ENCODE measurements around the gene KLF11. TPM values are rescaled to one million over a fixed set of nuclear protein-coding genes. Genes with fewer than 3 reads are reported as not detected.
A peak's percentile ranks its signal among the peaks of the same experiment; 100 is the strongest.

KLF11 gene
- total and polyA plus RNA-seq, 9 of the 15 experiments (the other 6 are each of a cell fraction or from before 2014, with no cell fraction given) = 2.1 to 13.4 (median 6.5) TPM

- TF ChIP-seq SFPQ (IDR thresholded peaks at IDR 0.05; ENCODE audit: low read depth, low read length) = no peak
- peak; percentile 65 for TF ChIP-seq KLF1 (tag; IDR thresholded peaks at IDR 0.05)
- no peak for TF ChIP-seq HOMEZ (CRISPR knock-in tag; IDR thresholded peaks at IDR 0.05)
- no peak for TF ChIP-seq ZC3H11A (IDR thresholded peaks at IDR 0.05; ENCODE audit: low read depth, low read length)
- TF ChIP-seq CSDE1 (IDR thresholded peaks at IDR 0.05) = no peak
- 0 out of 2 replicates have a peak, but pooled peaks have one; percentile 58 for TF ChIP-seq GATAD2A (IDR thresholded peaks at IDR 0.05)
- 0 out of 2 replicates have a peak, but pooled peaks have one; percentile 20 for TF ChIP-seq PHF21A (IDR thresholded peaks at IDR 0.05; ENCODE audit: borderline replicate concordance, low read depth)
- TF ChIP-seq RCOR1 (IDR thresholded peaks at IDR 0.05; ENCODE audit: borderline replicate concordance in 1 of 2, low read depth in 2 of 2, low read length in 2 of 2) = peak in 1 of 2 experiments; percentile 54; a peak in 2 of 4 replicates
- peak; percentile 81 for TF ChIP-seq CBFA2T3 (IDR thresholded peaks at IDR 0.05)
- no peak for TF ChIP-seq CHD7 (IDR thresholded peaks at IDR 0.05; ENCODE audit: low read depth, low read length)
Measured at GRCh38 chr2:10028988-10029874, 14.1 kb upstream of the KLF11 start (continued).
